GM19351 (cell line): ENCODE data around the gene GALNT10.
"Not testable (repeated sequence)": the region's sequence is repeated elsewhere in the genome, so short reads cannot be mapped to it uniquely, and the experiment has no call there.

Experiments
- ATAC-seq: cut with Tn5 transposase; IDR thresholded peaks from one replicate; pipeline ENCODE4 v1.9.1; 2021; ENCODE audit warnings: mild to moderate bottlenecking, moderate library complexity; ENCODE audit not compliant: unreplicated experiment

Gene GALNT10

GRCh38 chr5:154190595-154191304 lies at the start of gene GALNT10:
TSS of gene GALNT10 (plus strand) at chr5:154190733. CDS start at chr5:154190867, 134 bp downstream.
- ATAC-seq: peak; percentile 66

GRCh38 chr5:154141745-154142221 lies 48.8 kb upstream of the GALNT10 start:
- no peak for ATAC-seq

GRCh38 chr5:154143211-154143641 lies 47.3 kb upstream of the GALNT10 start:
- ATAC-seq: no peak

GRCh38 chr5:154145268-154145667 lies 45.3 kb upstream of the GALNT10 start:
- ATAC-seq: no peak

GRCh38 chr5:154146409-154146808 lies 44.1 kb upstream of the GALNT10 start:
- ATAC-seq: no peak

GRCh38 chr5:154147666-154148065 lies 42.9 kb upstream of the GALNT10 start:
- ATAC-seq: no peak

GRCh38 chr5:154150471-154150870 lies 40.1 kb upstream of the GALNT10 start:
- not testable (repeated sequence) for ATAC-seq

GRCh38 chr5:154157483-154158378 lies 32.8 kb upstream of the GALNT10 start:
- ATAC-seq: no peak

- ATAC-seq: no peak
These were observed 32.2 kb upstream of the GALNT10 start for GRCh38 chr5:154158379-154158737.

GRCh38 chr5:154159343-154159742 lies 31.2 kb upstream of the GALNT10 start:
- ATAC-seq: no peak

- no peak for ATAC-seq
These were observed 27.9 kb upstream of the GALNT10 start for GRCh38 chr5:154162539-154163151.

- ATAC-seq: no peak
These were observed 26.9 kb upstream of the GALNT10 start for GRCh38 chr5:154163327-154164248.

GRCh38 chr5:154164249-154164581 lies 26.3 kb upstream of the GALNT10 start:
- no peak for ATAC-seq

GRCh38 chr5:154165886-154166285 lies 24.6 kb upstream of the GALNT10 start:
- no peak for ATAC-seq

- no peak for ATAC-seq
These were observed 23.4 kb upstream of the GALNT10 start for GRCh38 chr5:154166901-154167791.

- no peak for ATAC-seq
These were observed 22.1 kb upstream of the GALNT10 start for GRCh38 chr5:154168395-154168794.

GRCh38 chr5:154172785-154173184 lies 17.7 kb upstream of the GALNT10 start:
- no peak for ATAC-seq

GRCh38 chr5:154174091-154174490 lies 16.4 kb upstream of the GALNT10 start:
- no peak for ATAC-seq

- ATAC-seq: no peak
These were observed 14.4 kb upstream of the GALNT10 start for GRCh38 chr5:154176181-154176580.
